ENCODE data around the gene RTEL1.

- TF ChIP-seq ZC3H10 (CRISPR knock-in tag; IDR thresholded peaks at IDR 0.05) (no peak), ZNF8 (CRISPR knock-in tag; IDR thresholded peaks at IDR 0.05) (no peak), PPARA (CRISPR knock-in tag; IDR thresholded peaks at IDR 0.05; ENCODE audit: borderline replicate concordance) (no peak), ZNF565 (CRISPR knock-in tag; conservative IDR thresholded peaks at IDR 0.05; ENCODE audit: low read depth) (no peak), ARNTL (CRISPR knock-in tag; IDR thresholded peaks at IDR 0.05; ENCODE audit: borderline replicate concordance, low read depth) (no peak), ZFP30 (CRISPR knock-in tag; IDR thresholded peaks at IDR 0.05) (no peak), TCF4 (CRISPR knock-in tag; IDR thresholded peaks at IDR 0.05; ENCODE audit: borderline replicate concordance) (no peak), CSDC2 (CRISPR knock-in tag; IDR thresholded peaks at IDR 0.05) (no peak), OSR1 (CRISPR knock-in tag; IDR thresholded peaks at IDR 0.05) (no peak), ZFP3 (CRISPR knock-in tag; IDR thresholded peaks at IDR 0.05) (no peak)
- TF ChIP-seq, protein P1, sequence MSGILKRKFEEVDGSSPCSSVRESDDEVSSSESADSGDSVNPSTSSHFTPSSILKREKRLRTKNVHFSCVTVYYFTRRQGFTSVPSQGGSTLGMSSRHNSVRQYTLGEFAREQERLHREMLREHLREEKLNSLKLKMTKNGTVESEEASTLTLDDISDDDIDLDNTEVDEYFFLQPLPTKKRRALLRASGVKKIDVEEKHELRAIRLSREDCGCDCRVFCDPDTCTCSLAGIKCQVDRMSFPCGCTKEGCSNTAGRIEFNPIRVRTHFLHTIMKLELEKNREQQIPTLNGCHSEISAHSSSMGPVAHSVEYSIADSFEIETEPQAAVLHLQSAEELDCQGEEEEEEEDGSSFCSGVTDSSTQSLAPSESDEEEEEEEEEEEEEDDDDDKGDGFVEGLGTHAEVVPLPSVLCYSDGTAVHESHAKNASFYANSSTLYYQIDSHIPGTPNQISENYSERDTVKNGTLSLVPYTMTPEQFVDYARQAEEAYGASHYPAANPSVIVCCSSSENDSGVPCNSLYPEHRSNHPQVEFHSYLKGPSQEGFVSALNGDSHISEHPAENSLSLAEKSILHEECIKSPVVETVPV (CRISPR knock-in tag; IDR thresholded peaks at IDR 0.05): no peak
- TF ChIP-seq, protein P2, sequence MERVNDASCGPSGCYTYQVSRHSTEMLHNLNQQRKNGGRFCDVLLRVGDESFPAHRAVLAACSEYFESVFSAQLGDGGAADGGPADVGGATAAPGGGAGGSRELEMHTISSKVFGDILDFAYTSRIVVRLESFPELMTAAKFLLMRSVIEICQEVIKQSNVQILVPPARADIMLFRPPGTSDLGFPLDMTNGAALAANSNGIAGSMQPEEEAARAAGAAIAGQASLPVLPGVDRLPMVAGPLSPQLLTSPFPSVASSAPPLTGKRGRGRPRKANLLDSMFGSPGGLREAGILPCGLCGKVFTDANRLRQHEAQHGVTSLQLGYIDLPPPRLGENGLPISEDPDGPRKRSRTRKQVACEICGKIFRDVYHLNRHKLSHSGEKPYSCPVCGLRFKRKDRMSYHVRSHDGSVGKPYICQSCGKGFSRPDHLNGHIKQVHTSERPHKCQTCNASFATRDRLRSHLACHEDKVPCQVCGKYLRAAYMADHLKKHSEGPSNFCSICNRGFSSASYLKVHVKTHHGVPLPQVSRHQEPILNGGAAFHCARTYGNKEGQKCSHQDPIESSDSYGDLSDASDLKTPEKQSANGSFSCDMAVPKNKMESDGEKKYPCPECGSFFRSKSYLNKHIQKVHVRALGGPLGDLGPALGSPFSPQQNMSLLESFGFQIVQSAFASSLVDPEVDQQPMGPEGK (CRISPR knock-in tag; IDR thresholded peaks at IDR 0.05; ENCODE audit: borderline replicate concordance): no peak
- TF ChIP-seq, protein P3, sequence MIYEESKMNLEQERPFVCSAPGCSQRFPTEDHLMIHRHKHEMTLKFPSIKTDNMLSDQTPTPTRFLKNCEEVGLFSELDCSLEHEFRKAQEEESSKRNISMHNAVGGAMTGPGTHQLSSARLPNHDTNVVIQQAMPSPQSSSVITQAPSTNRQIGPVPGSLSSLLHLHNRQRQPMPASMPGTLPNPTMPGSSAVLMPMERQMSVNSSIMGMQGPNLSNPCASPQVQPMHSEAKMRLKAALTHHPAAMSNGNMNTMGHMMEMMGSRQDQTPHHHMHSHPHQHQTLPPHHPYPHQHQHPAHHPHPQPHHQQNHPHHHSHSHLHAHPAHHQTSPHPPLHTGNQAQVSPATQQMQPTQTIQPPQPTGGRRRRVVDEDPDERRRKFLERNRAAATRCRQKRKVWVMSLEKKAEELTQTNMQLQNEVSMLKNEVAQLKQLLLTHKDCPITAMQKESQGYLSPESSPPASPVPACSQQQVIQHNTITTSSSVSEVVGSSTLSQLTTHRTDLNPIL (CRISPR knock-in tag; IDR thresholded peaks at IDR 0.05; ENCODE audit: low read depth): no peak
These were observed 4.1 kb downstream of the RTEL1 start for GRCh38 chr20:63661959-63662812.

Measured in SK-N-SH treated with all-trans-retinoic acid at 6 μM for 48 hours (cell line).